Activated T-helper 1 cell treated with anti-CD3 and anti-CD28 coated beads, Interleukin-12 subunit alpha, Interleukin-12 subunit beta, Interleukin-2, Interleukin-4 antibody, amounts not matched to agents 30 ng/mL and 10 ng/mL and 1 ng/mL, durations not matched to agents 14 hours and 24 hours and 36 hours (primary cell): ENCODE data around the gene CRB2. TPM values are rescaled to one million over a fixed set of nuclear protein-coding genes. Genes with fewer than 3 reads are reported as not detected.

Experiments
- DNase-seq: peaks from one replicate; pipeline ENCODE4 v3.0.0; 2021; ENCODE audit warnings: low spot score
- H3K27ac Mint-ChIP-seq: one replicate; pipeline ENCODE4 v1.8.0; 2021; ENCODE audit warnings: mild to moderate bottlenecking, mixed read lengths
- H3K27me3 Mint-ChIP-seq: one replicate; pipeline ENCODE4 v1.8.0; 2022; ENCODE audit warnings: mild to moderate bottlenecking, moderate library complexity, mixed read lengths; ENCODE audit not compliant: insufficient read depth
- H3K36me3 Mint-ChIP-seq: one replicate; pipeline ENCODE4 v1.8.0; 2021; ENCODE audit warnings: low read depth, mixed read lengths
- H3K4me1 Mint-ChIP-seq: one replicate; pipeline ENCODE4 v1.8.0; 2021; ENCODE audit warnings: low read depth, mixed read lengths
- H3K4me3 Mint-ChIP-seq: one replicate; pipeline ENCODE4 v1.8.0; 2021; ENCODE audit warnings: mild to moderate bottlenecking, moderate library complexity, mixed read lengths
- H3K9me3 Mint-ChIP-seq: one replicate; pipeline ENCODE4 v1.8.0; 2021; ENCODE audit warnings: mixed read lengths
- intact Hi-C: fragments of 100-400 bp; cut with micrococcal nuclease; formaldehyde crosslinking; loops from one replicate; pipeline ENCODE4 v1.15.1; 2024
- total RNA-seq: library from RNA; stranded (reverse); gene quantifications from 2 replicates; pipeline ENCODE4 v1.2.3, GENCODE V29; 2022

The CRB2 gene
- total RNA-seq, 1 donor from 2014 or later = not detected

DNA sequence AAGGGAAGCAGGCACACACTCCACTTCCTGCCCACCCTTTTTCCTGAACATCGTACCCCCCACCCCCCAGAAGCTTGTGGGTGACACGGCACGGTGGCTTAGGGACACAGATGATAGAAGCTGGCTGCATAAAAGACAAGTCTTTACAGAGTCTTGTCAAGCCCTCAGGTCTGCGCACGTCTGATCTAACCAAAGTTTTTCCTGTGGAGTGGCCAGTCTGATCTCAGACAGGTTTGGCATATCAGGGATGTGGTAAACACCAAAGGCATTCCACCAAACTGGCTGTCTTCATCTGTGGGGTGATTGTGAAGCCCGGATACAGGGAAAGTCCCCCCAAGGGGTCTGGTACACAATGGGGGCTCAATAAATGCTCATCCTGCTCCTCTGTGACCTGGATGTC lies 50.0 kb downstream of the CRB2 start:
- intact Hi-C loops = loop anchor here (10.0 kb wide), 1 partner anchor 639 kb away; no protein-coding TSS in a partner anchor
- H3K4me1 Mint-ChIP-seq = no peaks in the 10 kb centered on the region
- no peak overlapping the region for H3K27ac Mint-ChIP-seq
- no peak for DNase-seq
- H3K27me3 Mint-ChIP-seq = no peaks in the 10 kb centered on the region
- no peaks in the 10 kb centered on the region for H3K9me3 Mint-ChIP-seq
- no peak overlapping the region for H3K4me3 Mint-ChIP-seq
- no peaks in the 10 kb centered on the region for H3K36me3 Mint-ChIP-seq

DNA sequence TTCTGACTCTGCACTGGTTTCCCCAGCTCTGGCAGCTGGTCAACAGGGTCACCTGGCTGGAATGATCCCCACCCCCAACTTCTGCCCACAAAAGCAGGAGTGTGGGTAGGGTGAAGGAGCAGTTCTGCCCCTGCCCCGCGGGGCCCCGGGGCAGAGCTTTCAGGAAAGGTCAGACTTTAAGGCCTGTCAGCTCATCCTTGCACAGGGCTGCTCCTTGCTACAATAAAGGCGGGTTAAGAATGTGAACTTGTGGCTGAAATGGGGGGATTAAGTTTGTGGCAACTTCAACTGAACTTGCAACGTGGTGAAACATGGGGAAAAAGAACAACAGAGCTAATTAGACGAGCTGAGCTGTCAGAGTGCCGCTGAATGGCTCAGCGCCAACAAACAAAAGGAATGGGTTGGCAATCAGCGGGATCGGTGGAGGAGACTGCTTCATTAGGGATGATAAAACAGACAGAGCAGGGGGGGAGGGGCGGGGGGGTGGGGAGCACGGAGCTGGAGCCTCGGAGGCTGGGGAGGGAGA lies 50.8 kb downstream of the CRB2 start:
- no peaks in the 10 kb centered on the region for H3K27me3 Mint-ChIP-seq
- no peak overlapping the region for H3K4me3 Mint-ChIP-seq
- H3K27ac Mint-ChIP-seq = no peak overlapping the region
- no peaks in the 10 kb centered on the region for H3K4me1 Mint-ChIP-seq
- DNase-seq = no peak
- no peaks in the 10 kb centered on the region for H3K9me3 Mint-ChIP-seq
- H3K36me3 Mint-ChIP-seq = no peaks in the 10 kb centered on the region
- intact Hi-C loops = loop anchor here (10.0 kb wide), 1 partner anchor 638 kb away; no protein-coding TSS in a partner anchor

DNA sequence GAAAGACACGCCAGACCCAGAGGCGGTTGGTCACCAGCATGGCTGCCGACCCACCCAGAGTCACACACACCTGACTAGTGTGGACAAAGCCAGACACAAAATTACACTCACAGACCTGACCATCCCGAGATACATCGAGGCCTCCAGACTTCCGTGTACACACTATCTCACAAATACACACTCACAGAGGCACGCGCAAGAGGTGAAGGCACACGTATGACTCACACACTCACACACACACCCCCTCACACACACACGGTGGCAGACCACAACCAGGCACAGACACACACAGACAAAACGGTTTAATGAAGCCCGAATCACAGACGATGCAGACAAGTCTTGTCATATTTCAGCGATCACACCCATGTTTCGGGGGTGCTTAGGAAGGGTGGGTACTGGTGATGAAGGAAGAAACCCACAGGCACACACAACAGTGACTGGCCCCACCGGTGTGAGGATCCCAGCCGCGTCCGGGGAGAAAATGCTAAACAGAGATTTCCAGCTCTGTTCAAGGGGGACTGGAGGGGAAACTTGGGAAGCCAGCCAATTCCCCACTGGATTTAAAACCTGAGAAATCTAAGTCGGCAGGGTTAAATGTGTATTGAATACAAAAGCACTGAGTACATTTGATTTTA lies 51.3 kb downstream of the CRB2 start:
- intact Hi-C loops = loop anchor here (10.0 kb wide), 1 partner anchor 637 kb away; no protein-coding TSS in a partner anchor
- no peaks in the 10 kb centered on the region for H3K27me3 Mint-ChIP-seq
- H3K27ac Mint-ChIP-seq = no peak overlapping the region
- no peaks in the 10 kb centered on the region for H3K4me1 Mint-ChIP-seq
- no peaks in the 10 kb centered on the region for H3K9me3 Mint-ChIP-seq
- H3K4me3 Mint-ChIP-seq = no peak overlapping the region
- DNase-seq = no peak
- no peaks in the 10 kb centered on the region for H3K36me3 Mint-ChIP-seq

DNA sequence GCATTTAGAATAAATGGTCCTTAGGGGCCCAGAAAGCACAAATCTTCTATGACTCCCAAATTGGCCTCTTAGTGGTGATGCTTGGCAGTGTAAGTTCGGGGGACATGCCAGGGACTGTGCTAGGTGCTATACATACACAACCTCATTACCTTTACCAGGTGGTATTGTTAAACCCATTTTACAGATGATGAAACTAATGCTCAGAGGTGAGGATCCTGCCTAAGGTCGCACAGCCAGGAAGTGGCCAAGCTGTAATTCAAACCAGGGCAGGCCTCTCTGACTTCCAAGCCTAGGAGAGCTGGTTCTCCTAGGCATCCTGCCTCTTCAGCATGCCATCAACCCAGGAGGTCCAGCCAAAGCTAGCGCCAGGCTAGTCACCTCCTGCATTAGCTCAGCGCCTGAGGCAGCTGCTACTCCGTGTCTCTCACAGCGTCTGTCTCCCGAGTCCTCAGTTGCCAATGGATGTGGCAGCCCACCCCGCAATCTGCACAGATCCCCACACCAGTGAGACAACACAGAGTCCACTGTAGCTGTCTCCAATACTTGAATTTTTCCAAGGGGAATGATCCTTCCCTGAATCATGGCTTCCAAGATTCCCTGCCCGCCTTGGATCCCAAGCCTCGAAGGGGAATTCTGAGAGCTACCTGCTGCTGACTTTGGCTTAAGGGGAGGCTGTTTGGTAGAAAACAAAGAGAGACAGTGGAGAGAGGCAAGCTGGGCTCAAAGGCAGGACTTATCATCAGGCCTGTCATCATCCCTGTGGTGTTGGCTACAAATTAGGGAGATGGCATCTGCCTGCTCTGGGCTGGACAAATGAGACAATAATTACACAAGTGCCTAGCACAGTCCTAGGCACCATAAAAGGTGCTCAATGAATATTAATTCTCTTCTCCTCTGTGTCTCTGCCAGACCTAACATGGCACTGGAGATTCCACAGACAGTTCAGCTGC lies 52.6 kb downstream of the CRB2 start:
- no peak for DNase-seq
- no peak overlapping the region for H3K27ac Mint-ChIP-seq
- intact Hi-C loops = loop anchor here (10.0 kb wide), 1 partner anchor 636 kb away; no protein-coding TSS in a partner anchor
- H3K4me1 Mint-ChIP-seq = no peaks in the 10 kb centered on the region
- H3K9me3 Mint-ChIP-seq = no peaks in the 10 kb centered on the region
- H3K4me3 Mint-ChIP-seq = no peak overlapping the region
- no peaks in the 10 kb centered on the region for H3K27me3 Mint-ChIP-seq
- H3K36me3 Mint-ChIP-seq = no peaks in the 10 kb centered on the region

DNA sequence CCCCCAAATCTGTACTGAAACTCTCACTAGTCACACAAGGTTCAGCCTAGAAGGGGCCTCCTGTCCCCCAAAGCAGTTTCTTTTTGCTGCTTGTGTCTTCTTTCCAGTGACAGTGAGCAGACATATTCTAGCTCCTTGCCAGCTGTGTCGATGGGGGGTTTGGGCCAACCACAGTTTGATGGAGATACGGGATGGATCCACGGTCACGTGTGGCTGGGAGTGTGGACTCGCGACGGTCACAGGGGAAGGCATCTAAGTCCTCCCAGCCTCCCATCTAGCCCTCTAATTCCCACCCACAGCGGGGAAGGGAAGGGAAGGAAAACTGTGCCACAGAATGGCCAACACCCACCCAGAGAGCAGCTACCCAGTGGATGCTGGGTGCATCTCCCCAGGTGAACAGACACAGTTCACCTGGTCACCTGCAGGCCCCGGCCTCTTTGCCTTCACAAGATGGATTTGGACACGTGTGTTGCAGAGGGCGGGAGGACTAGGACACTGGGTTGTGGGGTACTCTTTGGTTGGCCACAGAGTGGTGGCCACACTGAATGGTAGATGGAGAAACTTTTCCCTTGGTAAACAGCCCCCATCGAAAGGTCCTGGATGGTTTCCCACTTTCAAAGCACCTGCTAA lies 54.4 kb downstream of the CRB2 start:
- intact Hi-C loops = no loop called here
- H3K4me3 Mint-ChIP-seq = no peak overlapping the region
- no peaks in the 10 kb centered on the region for H3K9me3 Mint-ChIP-seq
- no peaks in the 10 kb centered on the region for H3K4me1 Mint-ChIP-seq
- no peak for DNase-seq
- H3K27ac Mint-ChIP-seq = no peak overlapping the region
- H3K36me3 Mint-ChIP-seq = no peaks in the 10 kb centered on the region
- no peaks in the 10 kb centered on the region for H3K27me3 Mint-ChIP-seq

DNA sequence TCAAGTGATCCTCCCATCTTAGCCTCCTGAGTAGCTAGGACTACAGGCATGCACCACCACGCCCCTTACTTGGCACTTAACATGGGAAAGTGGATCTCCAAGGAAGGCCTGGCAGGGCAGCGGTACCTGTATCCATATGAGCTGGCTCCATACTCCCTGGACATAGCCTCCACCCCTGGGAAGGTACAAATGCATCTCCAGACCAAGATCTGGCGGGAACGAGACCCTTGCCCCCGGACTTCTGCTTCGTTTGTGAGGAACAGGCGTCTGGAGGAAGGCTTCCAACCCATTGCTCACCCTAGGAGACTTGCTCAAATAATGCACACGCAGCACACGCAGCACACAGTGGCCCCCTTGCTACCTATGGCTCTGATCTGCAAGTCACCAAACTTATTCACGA lies 55.2 kb downstream of the CRB2 start:
- no peaks in the 10 kb centered on the region for H3K27me3 Mint-ChIP-seq
- no peak overlapping the region for H3K4me3 Mint-ChIP-seq
- no peak overlapping the region for H3K27ac Mint-ChIP-seq
- H3K9me3 Mint-ChIP-seq = no peaks in the 10 kb centered on the region
- DNase-seq = no peak
- no peaks in the 10 kb centered on the region for H3K4me1 Mint-ChIP-seq
- no peaks in the 10 kb centered on the region for H3K36me3 Mint-ChIP-seq
- intact Hi-C loops = no loop called here

DNA sequence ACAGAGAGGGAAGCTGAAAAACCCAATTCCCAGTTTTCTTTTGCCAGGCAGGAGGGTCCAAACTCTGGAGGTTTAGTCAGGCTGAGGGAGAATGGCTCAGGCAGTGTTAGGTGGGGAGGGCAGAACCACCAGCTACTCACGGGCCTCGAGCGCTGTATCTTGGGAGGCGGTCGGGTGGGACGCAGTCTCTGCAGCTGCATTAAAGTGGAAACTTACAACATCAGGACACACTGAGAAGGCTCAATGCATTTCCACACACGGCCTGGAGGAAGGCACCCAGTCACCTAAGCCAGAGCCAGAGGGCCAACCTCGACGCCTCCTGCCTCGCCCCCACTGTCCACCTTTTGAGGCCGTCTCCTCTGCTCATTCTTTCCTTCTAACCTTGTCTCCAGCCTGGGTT lies 55.6 kb downstream of the CRB2 start:
- H3K36me3 Mint-ChIP-seq = no peaks in the 10 kb centered on the region
- no peaks in the 10 kb centered on the region for H3K4me1 Mint-ChIP-seq
- intact Hi-C loops = no loop called here
- no peaks in the 10 kb centered on the region for H3K27me3 Mint-ChIP-seq
- no peak overlapping the region for H3K4me3 Mint-ChIP-seq
- H3K9me3 Mint-ChIP-seq = no peaks in the 10 kb centered on the region
- no peak overlapping the region for H3K27ac Mint-ChIP-seq
- DNase-seq = no peak

DNA sequence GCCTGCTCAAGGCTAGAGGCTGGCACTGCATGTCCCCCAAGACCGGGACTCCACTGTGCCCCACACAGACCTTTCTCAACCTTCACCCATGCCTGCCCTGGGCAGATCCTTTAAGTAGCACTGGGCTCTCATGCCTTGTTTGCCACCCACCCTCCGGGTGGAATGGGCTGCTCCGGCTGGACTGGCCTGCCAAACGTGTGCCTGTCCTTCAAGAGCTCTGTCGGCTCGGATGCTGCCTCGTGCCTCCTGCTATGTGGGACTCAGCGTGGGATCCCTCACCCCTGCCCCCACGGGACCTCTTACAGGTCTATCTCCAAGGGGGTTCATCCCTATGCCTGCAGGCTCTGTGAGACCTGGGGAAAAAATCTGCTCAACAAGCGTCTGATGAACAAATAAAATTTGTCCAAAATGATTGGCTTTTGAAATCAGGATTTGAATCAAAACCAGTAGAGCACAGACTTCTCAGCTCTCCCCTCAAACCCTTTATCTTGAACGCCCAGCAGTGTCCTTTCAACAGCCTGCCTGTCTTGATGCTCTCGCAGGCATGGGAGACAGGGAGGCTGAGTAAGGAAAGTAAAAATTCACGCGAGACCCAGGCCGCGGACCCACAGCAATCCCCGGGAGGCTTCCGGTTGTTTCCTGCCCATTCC lies 56.3 kb downstream of the CRB2 start:
- Mint-ChIP-seq H3K36me3 (no peaks in the 10 kb centered on the region), H3K4me1 (no peaks in the 10 kb centered on the region)

DNA sequence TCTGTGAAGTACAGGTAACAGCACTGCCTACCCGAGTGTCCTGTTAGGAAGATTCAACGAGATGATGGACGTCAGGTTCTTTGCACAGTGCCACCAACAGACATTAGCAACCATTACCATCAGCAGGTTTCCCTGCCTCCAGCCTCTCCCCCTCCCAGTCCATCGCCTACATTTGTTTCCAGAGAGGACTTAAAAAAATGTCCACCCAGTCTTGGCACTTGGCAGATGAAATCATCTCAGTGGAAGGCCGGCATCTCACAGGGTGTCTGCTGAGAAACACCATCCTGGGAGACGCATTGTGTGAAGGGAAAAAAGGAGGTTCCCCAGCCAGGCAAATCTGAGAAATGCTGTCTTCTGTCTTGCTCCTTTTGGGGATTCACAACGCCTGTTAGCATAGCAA lies 58.2 kb downstream of the CRB2 start:
- Mint-ChIP-seq H3K36me3 (no peaks in the 10 kb centered on the region), H3K9me3 (no peaks in the 10 kb centered on the region), H3K27ac (no peak overlapping the region), H3K4me3 (no peak overlapping the region), H3K27me3 (no peaks in the 10 kb centered on the region), H3K4me1 (no peaks in the 10 kb centered on the region)
- no peak for DNase-seq
- intact Hi-C loops = no loop called here

More for the DNA sequence above, 56.3 kb downstream of the CRB2 start:
- no peaks in the 10 kb centered on the region for H3K27me3 Mint-ChIP-seq
- H3K27ac Mint-ChIP-seq = no peak overlapping the region
- no peak for DNase-seq
- intact Hi-C loops = no loop called here
- no peaks in the 10 kb centered on the region for H3K9me3 Mint-ChIP-seq
- no peak overlapping the region for H3K4me3 Mint-ChIP-seq

DNA sequence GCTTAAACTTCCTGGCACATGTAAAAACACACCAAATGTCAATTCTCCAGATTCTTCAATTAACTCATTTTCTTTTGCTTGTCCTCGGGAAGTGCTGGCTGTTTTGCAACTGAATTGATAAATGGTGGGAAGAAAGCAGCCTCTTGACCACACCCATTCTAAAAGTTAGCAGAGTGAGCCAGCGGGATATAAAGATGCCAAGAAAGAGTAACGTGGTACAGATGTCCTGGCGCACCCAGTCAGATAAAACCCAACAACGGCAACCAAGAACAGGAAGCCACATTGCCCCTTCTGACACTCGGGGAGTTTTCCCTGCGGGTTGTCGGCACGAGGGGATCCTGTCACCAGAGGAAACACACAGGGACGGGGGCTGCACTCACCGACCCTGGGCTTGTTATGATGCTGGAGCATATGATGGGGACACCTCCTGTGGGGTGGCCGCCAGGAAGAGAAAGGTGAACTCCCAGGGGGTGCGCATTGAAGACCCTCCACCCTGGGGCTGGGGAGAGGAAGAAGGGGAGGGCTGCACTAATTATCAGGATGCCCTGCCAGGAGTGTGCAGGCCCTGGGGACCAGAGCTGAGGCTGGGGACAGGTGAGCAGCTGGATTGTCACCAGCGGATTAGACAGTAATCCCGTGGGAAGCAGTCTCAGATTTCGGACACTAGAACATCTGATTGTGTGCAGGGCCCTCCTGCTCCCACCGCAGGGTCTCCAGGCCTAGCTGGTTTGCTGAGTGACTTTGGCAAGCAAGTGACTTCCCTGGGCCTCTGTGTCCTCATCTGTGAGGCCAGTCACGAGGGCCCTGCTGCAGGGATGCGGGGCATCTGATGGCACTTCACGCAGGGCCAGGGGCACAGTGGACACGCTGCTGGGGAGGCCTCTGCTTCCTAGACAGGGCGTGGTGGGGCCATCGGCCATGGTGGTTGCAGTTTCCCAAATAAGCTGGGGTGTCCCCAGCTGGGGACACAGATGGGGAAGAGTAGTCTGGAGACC lies 59.2 kb downstream of the CRB2 start:
- H3K27me3 Mint-ChIP-seq = no peaks in the 10 kb centered on the region
- DNase-seq = no peak
- no peaks in the 10 kb centered on the region for H3K36me3 Mint-ChIP-seq
- intact Hi-C loops = no loop called here
- H3K27ac Mint-ChIP-seq = no peak overlapping the region
- no peak overlapping the region for H3K4me3 Mint-ChIP-seq
- no peaks in the 10 kb centered on the region for H3K4me1 Mint-ChIP-seq
- no peaks in the 10 kb centered on the region for H3K9me3 Mint-ChIP-seq

DNA sequence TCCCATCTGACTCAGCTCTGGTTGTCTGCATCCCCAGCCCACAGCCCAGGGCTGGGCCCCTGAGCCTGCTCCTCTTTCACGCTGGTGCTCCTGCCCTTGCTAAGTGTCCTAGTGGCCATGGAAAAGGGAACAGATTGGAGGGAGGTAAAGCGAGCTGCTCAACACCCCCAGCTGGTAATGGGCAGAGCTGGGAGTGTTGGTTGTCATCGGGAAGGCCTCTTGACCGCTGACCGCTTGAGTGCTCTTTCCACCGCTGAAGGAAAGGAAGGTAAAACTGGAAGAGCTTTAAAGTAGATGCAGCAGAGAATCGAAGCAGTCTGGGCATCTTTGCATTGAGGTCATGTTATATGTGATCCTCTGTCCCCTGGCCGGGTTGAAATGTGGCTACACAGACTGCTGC lies 60.2 kb downstream of the CRB2 start:
- Mint-ChIP-seq H3K36me3 (no peaks in the 10 kb centered on the region), H3K27me3 (no peaks in the 10 kb centered on the region), H3K9me3 (no peaks in the 10 kb centered on the region), H3K27ac (no peak overlapping the region), H3K4me3 (no peak overlapping the region), H3K4me1 (no peaks in the 10 kb centered on the region)
- intact Hi-C loops = no loop called here
- no peak for DNase-seq
